Caco-2 (cell line): Measurements from ENCODE around the gene TRIM24. TPM values are rescaled to one million over a fixed set of nuclear protein-coding genes. Genes with fewer than 3 reads are reported as not detected.

Source experiments
- BruUV-seq: library from RNA; stranded (reverse); fragments of 400-500 nt; replicated peaks from 2 replicates; lab custom pipeline; 2021; lab: Mats Ljungman, UMichigan
- CTCF ChIA-PET: fragments of 300-600 bp; sonication (Branson Sonifier 250); formaldehyde crosslinking; loops from one replicate; lab custom pipeline; 2022; ENCODE audit warnings: antibody characterized with exemption; lab: Charles Lee
- POLR2A ChIA-PET: fragments of 300-600 bp; sonication (Branson Sonifier 250); formaldehyde crosslinking; loops from one replicate; lab custom pipeline; 2022; ENCODE audit warnings: antibody characterized with exemption; lab: Charles Lee
- DNase-seq, 2 experiments: peaks; one replicate each; pipeline versions ENCODE4 v3.0.0 to v3.0.0-alpha.2; 2020 to 2022
- H3K27me3 ChIP-seq: replicated peaks from 2 replicates; pipeline ENCODE4 v1.6.0; 2011; ENCODE audit warnings: low read length; ENCODE audit not compliant: control insufficient read depth, insufficient read depth
- H3K36me3 ChIP-seq: 2 replicates; pipeline ENCODE4 v1.5.1; 2011; ENCODE audit warnings: low read length; ENCODE audit not compliant: control insufficient read depth, insufficient read depth
- H3K4me1 ChIP-seq: fragments of 250-450 bp; sonication (Bioruptor Pico); 2 replicates; pipeline ENCODE4 v1.5.1; 2020; ENCODE audit warnings: mild to moderate bottlenecking
- H3K4me3 ChIP-seq: 2 replicates; pipeline ENCODE4 v1.5.1; 2011; ENCODE audit warnings: low read depth, mild to moderate bottlenecking, control low read depth, low read length
- H3K9me3 ChIP-seq: fragments of 250-450 bp; sonication (Bioruptor Pico); 2 replicates; pipeline ENCODE4 v1.5.1; 2020; ENCODE audit warnings: mild to moderate bottlenecking, moderate library complexity
- H3K27ac Mint-ChIP-seq: one replicate; pipeline ENCODE4 v1.8.0; 2022; ENCODE audit warnings: mixed read lengths; ENCODE audit not compliant: unreplicated experiment
- H3K27me3 Mint-ChIP-seq: one replicate; pipeline ENCODE4 v1.8.0; 2022; ENCODE audit warnings: mixed read lengths; ENCODE audit not compliant: insufficient read depth, unreplicated experiment
- H3K36me3 Mint-ChIP-seq: one replicate; pipeline ENCODE4 v1.8.0; 2022; ENCODE audit warnings: mild to moderate bottlenecking, mixed read lengths; ENCODE audit not compliant: insufficient read depth, unreplicated experiment
- H3K4me1 Mint-ChIP-seq: one replicate; pipeline ENCODE4 v1.8.0; 2022; ENCODE audit warnings: low read depth, mixed read lengths; ENCODE audit not compliant: unreplicated experiment
- H3K4me3 Mint-ChIP-seq: one replicate; pipeline ENCODE4 v1.8.0; 2022; ENCODE audit warnings: mild to moderate bottlenecking, moderate library complexity, mixed read lengths; ENCODE audit not compliant: unreplicated experiment
- H3K9me3 Mint-ChIP-seq: one replicate; pipeline ENCODE4 v1.8.0; 2022; ENCODE audit warnings: mixed read lengths; ENCODE audit not compliant: unreplicated experiment
- intact Hi-C: fragments of 100-400 bp; cut with micrococcal nuclease; formaldehyde crosslinking; loops from one replicate; pipeline ENCODE4 v1.10.0; 2022; ENCODE audit not compliant: unreplicated experiment
- total RNA-seq: library from RNA; stranded (reverse); gene quantifications from 2 replicates; pipeline ENCODE4 v1.2.3, GENCODE V29; 2022
- TF ChIP-seq, protein P1 (sequence below), 2 experiments: fragments of 200-600 bp in 1 of 2; IDR thresholded peaks; 1 replicate in 1 of 2; 2 replicates in 1 of 2; pipeline versions ENCODE4 v1.5.1 to v1.8.0; 2011 to 2022; ENCODE audit warnings: antibody characterized with exemption in 1 of 2, control low read depth in 1 of 2, inconsistent platforms in 1 of 2, low read depth in 1 of 2, low read length in 1 of 2, mild to moderate bottlenecking in 1 of 2, moderate library complexity in 1 of 2; ENCODE audit not compliant: insufficient read depth in 1 of 2, severe bottlenecking in 1 of 2, unreplicated experiment in 1 of 2

The TRIM24 gene
- total RNA-seq, 1 experiment from 2014 or later = 58.2 TPM

DNA sequence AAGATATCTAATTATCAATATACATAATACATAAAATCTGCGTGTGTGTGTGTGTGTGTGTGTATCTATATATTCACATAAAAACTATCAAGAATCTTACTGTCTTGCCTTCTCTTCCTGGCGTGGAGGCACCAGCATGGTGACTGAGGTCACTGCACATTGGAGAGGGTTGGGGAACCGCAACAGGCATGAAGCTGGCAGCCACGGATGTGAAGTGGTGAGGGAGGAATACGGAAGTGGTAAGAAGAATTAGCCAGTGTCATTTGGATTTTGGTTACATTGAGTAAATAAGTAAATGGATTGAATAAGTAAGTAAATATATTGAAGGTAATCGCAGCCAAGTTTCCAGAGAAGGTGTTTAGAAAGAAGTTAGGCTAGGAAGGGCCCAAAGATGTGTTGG, 85.1 kb downstream of the TRIM24 start:
- no peak for DNase-seq
- H3K4me1 Mint-ChIP-seq = no peaks in the 10 kb centered on the region
- POLR2A ChIA-PET = no interaction called here
- Histone ChIP-seq H3K36me3 (peaks cover 2% of the 10 kb centered on the region), H3K27me3 (no peaks in the 10 kb centered on the region), H3K9me3 (no peaks in the 10 kb centered on the region), H3K4me3 (no peak overlapping the region), H3K4me1 (no peaks in the 10 kb centered on the region)
- peaks cover 33% of the 10 kb centered on the region for H3K9me3 Mint-ChIP-seq
- no peaks in the 10 kb centered on the region for H3K27me3 Mint-ChIP-seq
- H3K36me3 Mint-ChIP-seq = peaks cover 73% of the 10 kb centered on the region
- no peak overlapping the region for H3K27ac Mint-ChIP-seq
- CTCF ChIA-PET = no interaction called here
- H3K4me3 Mint-ChIP-seq = no peak overlapping the region
- BruUV-seq = no TSS peak
- intact Hi-C loops = no loop called here
- TF ChIP-seq, protein P1, sequence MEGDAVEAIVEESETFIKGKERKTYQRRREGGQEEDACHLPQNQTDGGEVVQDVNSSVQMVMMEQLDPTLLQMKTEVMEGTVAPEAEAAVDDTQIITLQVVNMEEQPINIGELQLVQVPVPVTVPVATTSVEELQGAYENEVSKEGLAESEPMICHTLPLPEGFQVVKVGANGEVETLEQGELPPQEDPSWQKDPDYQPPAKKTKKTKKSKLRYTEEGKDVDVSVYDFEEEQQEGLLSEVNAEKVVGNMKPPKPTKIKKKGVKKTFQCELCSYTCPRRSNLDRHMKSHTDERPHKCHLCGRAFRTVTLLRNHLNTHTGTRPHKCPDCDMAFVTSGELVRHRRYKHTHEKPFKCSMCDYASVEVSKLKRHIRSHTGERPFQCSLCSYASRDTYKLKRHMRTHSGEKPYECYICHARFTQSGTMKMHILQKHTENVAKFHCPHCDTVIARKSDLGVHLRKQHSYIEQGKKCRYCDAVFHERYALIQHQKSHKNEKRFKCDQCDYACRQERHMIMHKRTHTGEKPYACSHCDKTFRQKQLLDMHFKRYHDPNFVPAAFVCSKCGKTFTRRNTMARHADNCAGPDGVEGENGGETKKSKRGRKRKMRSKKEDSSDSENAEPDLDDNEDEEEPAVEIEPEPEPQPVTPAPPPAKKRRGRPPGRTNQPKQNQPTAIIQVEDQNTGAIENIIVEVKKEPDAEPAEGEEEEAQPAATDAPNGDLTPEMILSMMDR (IDR thresholded peaks at IDR 0.05; ENCODE audit: insufficient read depth in 1 of 2, low read depth in 1 of 2, low read length in 1 of 2, severe bottlenecking in 1 of 2, unreplicated experiment in 1 of 2) = no peak

DNA sequence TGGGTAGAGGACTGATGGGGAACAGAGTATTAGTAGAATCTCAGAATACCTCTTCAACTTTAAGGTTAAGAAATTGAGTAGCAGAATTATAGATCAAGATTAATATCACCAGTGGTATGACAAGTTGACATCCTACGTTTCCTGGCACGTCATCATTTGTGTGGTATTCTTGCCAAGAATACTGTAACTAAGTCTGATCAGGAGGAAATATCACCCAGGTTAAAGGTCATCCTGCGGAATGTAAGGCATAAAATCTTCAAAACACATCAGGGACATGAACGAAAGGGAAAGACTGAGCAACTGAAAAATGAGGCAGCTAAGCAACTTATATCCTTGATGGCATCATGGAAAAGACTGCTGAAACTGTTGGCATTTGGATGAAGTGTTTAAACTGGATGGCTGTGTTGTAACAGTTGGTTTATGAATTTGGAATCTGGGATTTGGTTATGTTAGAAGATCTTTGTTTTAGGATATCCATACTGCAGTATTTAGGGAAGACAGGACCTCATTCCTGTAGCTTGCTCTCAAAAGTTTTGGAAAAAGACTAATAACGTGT, 86.1 kb downstream of the TRIM24 start:
- POLR2A ChIA-PET = no interaction called here
- no TSS peak for BruUV-seq
- no peak for DNase-seq
- H3K36me3 ChIP-seq = peaks cover 2% of the 10 kb centered on the region
- intact Hi-C loops = no loop called here
- TF ChIP-seq, protein P1 (IDR thresholded peaks at IDR 0.05; ENCODE audit: insufficient read depth in 1 of 2, low read depth in 1 of 2, low read length in 1 of 2, severe bottlenecking in 1 of 2, unreplicated experiment in 1 of 2) = no peak
- Mint-ChIP-seq H3K27me3 (no peaks in the 10 kb centered on the region), H3K27ac (no peak overlapping the region), H3K9me3 (peaks cover 37% of the 10 kb centered on the region), H3K36me3 (peaks cover 73% of the 10 kb centered on the region), H3K4me1 (no peaks in the 10 kb centered on the region), H3K4me3 (no peak overlapping the region)
- H3K27me3 ChIP-seq = no peaks in the 10 kb centered on the region
- no peaks in the 10 kb centered on the region for H3K9me3 ChIP-seq
- no peak overlapping the region for H3K4me3 ChIP-seq
- H3K4me1 ChIP-seq = no peaks in the 10 kb centered on the region
- CTCF ChIA-PET = no interaction called here

DNA sequence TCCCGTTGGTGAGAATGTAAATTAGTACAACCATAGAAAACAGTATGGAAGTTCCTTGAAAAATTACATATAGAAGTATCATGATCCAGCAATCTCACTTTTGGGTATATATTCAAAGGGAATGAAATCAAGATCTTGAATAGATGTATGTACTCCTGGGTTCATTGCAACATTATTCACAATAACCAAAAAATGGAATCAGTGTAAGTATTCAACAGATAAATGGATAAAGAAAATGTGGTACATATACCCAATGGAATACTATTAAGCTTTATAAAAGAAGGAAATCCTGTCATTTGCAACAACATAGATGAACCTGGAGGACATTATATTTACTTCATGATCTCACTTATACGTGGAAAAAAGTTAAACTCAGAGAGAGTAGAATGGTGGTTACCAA, 86.8 kb downstream of the TRIM24 start:
- ChIA-PET POLR2A (no interaction called here), CTCF (no interaction called here)
- no peak for DNase-seq
- H3K9me3 Mint-ChIP-seq = peaks cover 37% of the 10 kb centered on the region
- intact Hi-C loops = no loop called here
- Histone ChIP-seq H3K9me3 (no peaks in the 10 kb centered on the region), H3K27me3 (no peaks in the 10 kb centered on the region), H3K36me3 (peaks cover 2% of the 10 kb centered on the region), H3K4me1 (no peaks in the 10 kb centered on the region), H3K4me3 (no peak overlapping the region)
- no TSS peak for BruUV-seq
- TF ChIP-seq, protein P1 (IDR thresholded peaks at IDR 0.05; ENCODE audit: insufficient read depth in 1 of 2, low read depth in 1 of 2, low read length in 1 of 2, severe bottlenecking in 1 of 2, unreplicated experiment in 1 of 2) = no peak
- H3K4me1 Mint-ChIP-seq = no peaks in the 10 kb centered on the region
- peaks cover 70% of the 10 kb centered on the region for H3K36me3 Mint-ChIP-seq
- no peak overlapping the region for H3K27ac Mint-ChIP-seq
- H3K27me3 Mint-ChIP-seq = no peaks in the 10 kb centered on the region
- H3K4me3 Mint-ChIP-seq = no peak overlapping the region
